A549 (cell line): Measurements from ENCODE around the gene SLC1A2. TPM values are rescaled to one million over a fixed set of nuclear protein-coding genes. Genes with fewer than 3 reads are reported as not detected.

Experiments used
- ATAC-seq, 2 experiments: fragments of 200-7000 bp in 1 of 2; fragments of >200 bp in 1 of 2; cut with Nextera tagmentation in 1 of 2; cut with Tn5 transposase in 1 of 2; 3 replicates each; pipeline versions ENCODE4 v1.8.0 to v1.9.1; 2018 to 2020; ENCODE audit warnings: mild to moderate bottlenecking in 1 of 2, moderate library complexity in 1 of 2
- CTCF ChIA-PET: fragments of 300-600 bp; sonication (Branson Sonifier 250); formaldehyde crosslinking; extraction: SDS; loops from one replicate; lab custom pipeline; 2021; ENCODE audit warnings: antibody characterized with exemption, inconsistent platforms; lab: Yijun Ruan, JAX
- POLR2A ChIA-PET: fragments of 350-600 bp; formaldehyde crosslinking; extraction: SDS; loops from one replicate; lab custom pipeline; 2021; ENCODE audit warnings: antibody characterized with exemption, inconsistent platforms; lab: Yijun Ruan, JAX
- DNase-seq, 2 experiments: peaks; one replicate each; pipeline versions ENCODE4 v3.0.0 to v3.0.0-alpha.2; 2011 to 2016; ENCODE audit warnings: low read depth in 1 of 2, low spot score in 1 of 2
- FAIRE-seq: peaks from 2 replicates; lab custom pipeline; 2011; peaks lifted over from hg19 to GRCh38; lab: Jason Lieb, UNC
- H3K27ac ChIP-seq, 2 experiments: fragments of >200 bp; sonication (Bioruptor Twin); formaldehyde crosslinking; 3 replicates each; pipeline ENCODE4 v1.5.1; 2016 to 2017
- H3K4me1 ChIP-seq: fragments of >200 bp; sonication (Bioruptor Twin); formaldehyde crosslinking; 3 replicates; pipeline ENCODE4 v1.6.1; 2016
- H3K4me2 ChIP-seq: fragments of >200 bp; sonication (Bioruptor Twin); formaldehyde crosslinking; 3 replicates; pipeline ENCODE4 v1.6.1; 2016
- H3K4me3 ChIP-seq: fragments of >200 bp; sonication (Bioruptor Twin); formaldehyde crosslinking; 3 replicates; pipeline ENCODE4 v1.5.1; 2016
- H3K9me3 ChIP-seq: fragments of >200 bp; sonication (Bioruptor Twin); formaldehyde crosslinking; 3 replicates; pipeline ENCODE4 v1.6.1; 2016
- BHLHE40 ChIP-seq: IDR thresholded peaks from 2 replicates; pipeline ENCODE4 v1.6.1; 2012; ENCODE audit warnings: low read depth, low read length, inconsistent platforms
- CBX2 ChIP-seq: fragments of 200-600 bp; sonication (generic); IDR thresholded peaks from 2 replicates; pipeline ENCODE4 v1.6.1; 2016; ENCODE audit warnings: low read depth, mild to moderate bottlenecking, borderline replicate concordance
- CBX8 ChIP-seq: fragments of 200-600 bp; sonication (generic); IDR thresholded peaks from 2 replicates; pipeline ENCODE4 v1.6.1; 2016
- CEBPB ChIP-seq, 2 experiments: fragments of >200 bp in 1 of 2; sonication (Bioruptor Twin) in 1 of 2; formaldehyde crosslinking in 1 of 2; IDR thresholded peaks; 2 replicates each; pipeline ENCODE4 v1.6.1; 2012 to 2016
- CHD4 ChIP-seq: fragments of 200-600 bp; sonication (generic); IDR thresholded peaks from 2 replicates; pipeline ENCODE4 v1.6.1; 2016; ENCODE audit warnings: antibody characterized with exemption, mild to moderate bottlenecking, borderline replicate concordance
- EHF ChIP-seq: fragments of 250-450 bp; sonication (Bioruptor Pico); IDR thresholded peaks from 2 replicates; pipeline ENCODE4 v1.5.0; 2020; ENCODE audit warnings: mild to moderate bottlenecking
- ELK1 ChIP-seq: fragments of 150-350 bp; IDR thresholded peaks from 2 replicates; pipeline ENCODE4 v1.6.1; 2014; ENCODE audit warnings: low read depth, mild to moderate bottlenecking, low read length
- FOSB ChIP-seq: fragments of 250-450 bp; sonication (Bioruptor Pico); IDR thresholded peaks from 2 replicates; pipeline ENCODE4 v1.5.0; 2020; ENCODE audit warnings: mild to moderate bottlenecking, moderate library complexity
- FOSL2 ChIP-seq, 2 experiments: fragments of 450-650 bp in 1 of 2; fragments of >200 bp in 1 of 2; sonication (Bioruptor Twin) in 1 of 2; formaldehyde crosslinking; IDR thresholded peaks; 2 replicates each; pipeline versions ENCODE4 v1.5.0 to v1.6.1; 2016 to 2020; ENCODE audit warnings: mild to moderate bottlenecking in 1 of 2, moderate library complexity in 1 of 2
- FOXS1 ChIP-seq: fragments of 250-450 bp; sonication (Bioruptor Pico); IDR thresholded peaks from 2 replicates; pipeline ENCODE4 v1.5.0; 2020; ENCODE audit warnings: mild to moderate bottlenecking, moderate library complexity
- HDAC2 ChIP-seq: fragments of 200-600 bp; sonication (generic); IDR thresholded peaks from 2 replicates; pipeline ENCODE4 v1.6.1; 2016
- NPAS2 ChIP-seq: fragments of 250-450 bp; sonication (Bioruptor Pico); IDR thresholded peaks from 2 replicates; pipeline ENCODE4 v1.8.0; 2022; ENCODE audit warnings: mild to moderate bottlenecking, moderate library complexity, borderline replicate concordance
- NR3C1 ChIP-seq: fragments of >200 bp; sonication (Bioruptor Twin); formaldehyde crosslinking; IDR thresholded peaks from 3 replicates; pipeline ENCODE4 v1.6.1; 2017
- PBX3 ChIP-seq: IDR thresholded peaks from 2 replicates; pipeline ENCODE4 v1.6.1; 2012
- PHF8 ChIP-seq: fragments of 200-600 bp; sonication (generic); IDR thresholded peaks from 2 replicates; pipeline ENCODE4 v1.6.1; 2016; ENCODE audit warnings: low read depth, mild to moderate bottlenecking, antibody characterized with exemption, moderate library complexity, borderline replicate concordance
- RCOR1 ChIP-seq: fragments of 150-350 bp; IDR thresholded peaks from 2 replicates; pipeline ENCODE4 v1.6.1; 2014; ENCODE audit warnings: antibody characterized with exemption, low read length, low read depth
- TP53 ChIP-seq: fragments of 250-450 bp; sonication (Bioruptor Pico); IDR thresholded peaks from 2 replicates; pipeline ENCODE4 v1.5.0; 2021; ENCODE audit warnings: mild to moderate bottlenecking, moderate library complexity
- ZC3H11A ChIP-seq: fragments of 450-650 bp; IDR thresholded peaks from 2 replicates; pipeline ENCODE4 v1.6.1; 2014; ENCODE audit warnings: antibody characterized with exemption, mild to moderate bottlenecking
- ZFP36 ChIP-seq: fragments of 450-650 bp; IDR thresholded peaks from 2 replicates; pipeline ENCODE4 v1.6.1; 2014; ENCODE audit warnings: borderline replicate concordance; ENCODE audit not compliant: partially characterized antibody
- ZNF302 ChIP-seq: fragments of 250-450 bp; sonication (Bioruptor Pico); IDR thresholded peaks from 2 replicates; pipeline ENCODE4 v1.9.0; 2021; ENCODE audit warnings: inconsistent platforms, mild to moderate bottlenecking, moderate library complexity
- WGBS: methylation state at CpG from one replicate; pipeline ENCODE4 v1.1.6; 2017; ENCODE audit errors: missing lambda C conversion rate; 5-methylcytosine and 5-hydroxymethylcytosine counted together
- polyA plus RNA-seq, 4 experiments: library from polyadenylated mRNA; depleted of rRNA in 3 of 4; stranded (reverse); fragments of >200 nt; fragmentation: RNase III in 1 of 4; extraction: RNeasy Plus Mini Kit Qiagen cat#74134 plus additional on column Dnase treatment in 1 of 4; gene quantifications; 2 replicates in 3 of 4; 3 replicates in 1 of 4; pipeline ENCODE4 v1.2.3, GENCODE V29; 2011 to 2017
- TF ChIP-seq, protein P1 (sequence below): fragments of >200 bp; sonication (Bioruptor Twin); formaldehyde crosslinking; IDR thresholded peaks from 3 replicates; pipeline ENCODE4 v1.5.1; 2016
- TF ChIP-seq, protein P2 (sequence below): IDR thresholded peaks from 2 replicates; pipeline ENCODE4 v1.6.1; 2012
- TF ChIP-seq, protein P3 (sequence below): fragments of 250-450 bp; sonication (Bioruptor Pico); IDR thresholded peaks from 2 replicates; pipeline ENCODE4 v1.5.0; 2021; ENCODE audit warnings: mild to moderate bottlenecking, moderate library complexity, borderline replicate concordance

The SLC1A2 gene
- polyA plus RNA-seq, 2 of the 4 experiments (the other 2 are of a cell fraction), result 0.01 to 0.14 TPM

- ChIA-PET CTCF (interaction anchor here (0.6 to 1.2 kb wide), 3 partner anchors 11 to 53 kb away, joined by 3 read pairs; no protein-coding TSS in a partner anchor), POLR2A (interaction anchor here (1.0 kb wide), 1 partner anchor 35 kb away, joined by 4 read pairs; no protein-coding TSS in a partner anchor)
- TF ChIP-seq PHF8 (no peak), TP53 (CRISPR knock-in tag) (no peak), ZNF302 (CRISPR knock-in tag) (no peak), ZFP36 (no peak), CBX2 (no peak), PBX3 (no peak), NR3C1 (no peak), HDAC2 (no peak), RCOR1 (no peak), CEBPB (IDR thresholded peaks at IDR 0.05) (no peak), BHLHE40 (no peak), NPAS2 (no peak), FOSB (no peak), FOSL2 (IDR thresholded peaks at IDR 0.05) (no peak), FOSL2 (CRISPR knock-in tag; IDR thresholded peaks at IDR 0.05) (no peak), ZC3H11A (no peak), CBX8 (no peak), ELK1 (no peak), FOXS1 (CRISPR knock-in tag) (no peak)
- TF ChIP-seq, protein P1, sequence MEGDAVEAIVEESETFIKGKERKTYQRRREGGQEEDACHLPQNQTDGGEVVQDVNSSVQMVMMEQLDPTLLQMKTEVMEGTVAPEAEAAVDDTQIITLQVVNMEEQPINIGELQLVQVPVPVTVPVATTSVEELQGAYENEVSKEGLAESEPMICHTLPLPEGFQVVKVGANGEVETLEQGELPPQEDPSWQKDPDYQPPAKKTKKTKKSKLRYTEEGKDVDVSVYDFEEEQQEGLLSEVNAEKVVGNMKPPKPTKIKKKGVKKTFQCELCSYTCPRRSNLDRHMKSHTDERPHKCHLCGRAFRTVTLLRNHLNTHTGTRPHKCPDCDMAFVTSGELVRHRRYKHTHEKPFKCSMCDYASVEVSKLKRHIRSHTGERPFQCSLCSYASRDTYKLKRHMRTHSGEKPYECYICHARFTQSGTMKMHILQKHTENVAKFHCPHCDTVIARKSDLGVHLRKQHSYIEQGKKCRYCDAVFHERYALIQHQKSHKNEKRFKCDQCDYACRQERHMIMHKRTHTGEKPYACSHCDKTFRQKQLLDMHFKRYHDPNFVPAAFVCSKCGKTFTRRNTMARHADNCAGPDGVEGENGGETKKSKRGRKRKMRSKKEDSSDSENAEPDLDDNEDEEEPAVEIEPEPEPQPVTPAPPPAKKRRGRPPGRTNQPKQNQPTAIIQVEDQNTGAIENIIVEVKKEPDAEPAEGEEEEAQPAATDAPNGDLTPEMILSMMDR, result no peak
- TF ChIP-seq, protein P2, sequence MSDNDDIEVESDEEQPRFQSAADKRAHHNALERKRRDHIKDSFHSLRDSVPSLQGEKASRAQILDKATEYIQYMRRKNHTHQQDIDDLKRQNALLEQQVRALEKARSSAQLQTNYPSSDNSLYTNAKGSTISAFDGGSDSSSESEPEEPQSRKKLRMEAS, result no peak
- Histone ChIP-seq H3K4me2 (no peak overlapping the region), H3K9me3 (no peaks in the 10 kb centered on the region), H3K27ac (peak overlapping the region; percentile 4 to 75; a peak in 4 of 6 replicates), H3K4me1 (peaks cover 23% of the 10 kb centered on the region), H3K4me3 (no peak overlapping the region)
- no peak for ATAC-seq
- no peak for DNase-seq
- no peak for FAIRE-seq
- 82% methylated on average over 2 of the region's 2 CpGs for WGBS
Measured at GRCh38 chr11:35338921-35339320, 80.4 kb downstream of the SLC1A2 start.

- peak overlapping the region; percentile 67 to 75 for H3K27ac ChIP-seq
- TF ChIP-seq PHF8 (no peak), ZC3H11A (no peak), PBX3 (no peak), TP53 (CRISPR knock-in tag) (no peak), ZNF302 (CRISPR knock-in tag) (no peak), CHD4 (no peak), EHF (CRISPR knock-in tag) (no peak), NR3C1 (no peak)
- TF ChIP-seq, protein P3, sequence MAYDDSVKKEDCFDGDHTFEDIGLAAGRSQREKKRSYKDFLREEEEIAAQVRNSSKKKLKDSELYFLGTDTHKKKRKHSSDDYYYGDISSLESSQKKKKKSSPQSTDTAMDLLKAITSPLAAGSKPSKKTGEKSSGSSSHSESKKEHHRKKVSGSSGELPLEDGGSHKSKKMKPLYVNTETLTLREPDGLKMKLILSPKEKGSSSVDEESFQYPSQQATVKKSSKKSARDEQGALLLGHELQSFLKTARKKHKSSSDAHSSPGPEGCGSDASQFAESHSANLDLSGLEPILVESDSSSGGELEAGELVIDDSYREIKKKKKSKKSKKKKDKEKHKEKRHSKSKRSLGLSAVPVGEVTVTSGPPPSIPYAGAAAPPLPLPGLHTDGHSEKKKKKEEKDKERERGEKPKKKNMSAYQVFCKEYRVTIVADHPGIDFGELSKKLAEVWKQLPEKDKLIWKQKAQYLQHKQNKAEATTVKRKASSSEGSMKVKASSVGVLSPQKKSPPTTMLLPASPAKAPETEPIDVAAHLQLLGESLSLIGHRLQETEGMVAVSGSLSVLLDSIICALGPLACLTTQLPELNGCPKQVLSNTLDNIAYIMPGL, result no peak
- TF ChIP-seq, protein P2, result no peak
- WGBS, result 86% methylated on average over 2 of the region's 2 CpGs
- H3K4me3 ChIP-seq, result no peak overlapping the region
- H3K9me3 ChIP-seq, result no peaks in the 10 kb centered on the region
- DNase-seq (no peak), FAIRE-seq (no peak), ATAC-seq (no peak)
- POLR2A ChIA-PET, result interaction anchor here (1.0 kb wide), 1 partner anchor 34 kb away, joined by 4 read pairs; no protein-coding TSS in a partner anchor
- CTCF ChIA-PET, result interaction anchor here (0.8 to 2.3 kb wide), 5 partner anchors 12 to 54 kb away, joined by 3 to 7 read pairs (median 3); no protein-coding TSS in a partner anchor
- peaks cover 23% of the 10 kb centered on the region for H3K4me1 ChIP-seq
- H3K4me2 ChIP-seq, result peak overlapping the region; percentile 64
Measured at GRCh38 chr11:35337914-35338305, 81.4 kb downstream of the SLC1A2 start.
